Fibroblast of upper back skin (primary cell): ENCODE measurements around the gene PRKN.
"Not testable (repeated sequence)": the region's sequence is repeated elsewhere in the genome, so short reads cannot be mapped to it uniquely, and the experiment has no call there.

Experiments used
- DNase-seq: peaks from one replicate; pipeline ENCODE4 v3.0.0-alpha.2; 2013

Gene PRKN

DNA sequence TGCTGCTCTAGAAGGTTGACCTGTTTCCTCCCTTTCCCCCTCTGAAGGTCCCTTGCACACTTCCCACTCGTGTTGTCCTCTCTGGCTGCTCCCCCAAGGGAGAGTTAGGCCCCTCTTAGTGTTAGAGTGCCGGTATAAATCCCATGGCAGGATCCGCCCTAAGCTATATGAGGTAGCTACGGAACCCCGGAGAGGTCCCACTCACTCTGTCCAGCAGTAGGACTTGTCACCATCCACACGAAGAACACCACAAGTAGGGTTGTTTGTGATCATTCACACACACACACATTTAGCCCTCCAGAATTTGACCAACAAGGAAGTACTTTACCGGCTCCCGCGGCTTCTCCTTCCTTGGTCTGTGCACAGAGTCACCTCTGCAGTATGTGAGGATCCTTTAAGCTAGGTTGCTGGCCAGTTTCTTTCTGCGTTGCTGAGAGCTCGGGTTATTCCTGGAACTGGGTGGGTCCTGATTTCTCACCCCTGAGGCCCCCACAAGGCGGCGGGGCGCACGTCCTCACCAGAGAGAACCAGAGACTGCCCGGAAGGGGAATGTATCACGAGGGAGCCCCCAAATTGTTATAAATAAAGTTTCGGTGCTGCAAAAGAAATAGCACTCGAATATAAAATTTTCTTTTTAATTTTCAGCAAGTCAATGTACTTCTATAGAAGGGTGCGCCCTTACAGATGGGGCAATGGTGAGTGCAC is 1412.9 kb downstream of the PRKN start:
- not testable (repeated sequence) for DNase-seq

DNA sequence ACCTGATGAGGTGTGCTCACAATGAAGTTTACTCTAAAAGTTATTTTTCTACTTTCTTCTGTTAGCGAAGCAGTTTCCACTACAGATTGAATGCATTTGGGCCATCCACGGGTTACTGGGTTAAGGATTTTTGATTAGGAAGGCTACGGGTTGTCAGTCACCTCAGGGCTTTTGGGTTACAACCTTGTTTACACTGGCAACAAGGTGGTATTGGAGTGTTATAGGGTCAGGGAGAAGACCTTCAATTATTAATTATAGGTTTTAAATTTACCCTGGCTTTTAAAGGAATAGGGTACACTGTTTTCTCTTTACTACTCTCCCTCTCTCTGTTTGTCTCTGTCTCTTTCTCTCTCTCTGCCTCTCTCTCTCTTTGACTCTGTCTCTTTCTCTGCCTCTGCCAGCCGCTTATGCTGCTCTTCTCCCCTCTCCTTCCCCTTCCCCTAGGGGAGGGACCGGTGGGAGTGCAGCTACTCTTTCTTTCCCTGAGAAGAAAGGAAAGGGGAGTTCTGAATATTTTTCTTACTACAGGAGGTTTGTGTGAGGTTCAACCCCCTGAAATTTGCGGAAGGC is 1413.5 kb downstream of the PRKN start:
- DNase-seq: no peak

DNA sequence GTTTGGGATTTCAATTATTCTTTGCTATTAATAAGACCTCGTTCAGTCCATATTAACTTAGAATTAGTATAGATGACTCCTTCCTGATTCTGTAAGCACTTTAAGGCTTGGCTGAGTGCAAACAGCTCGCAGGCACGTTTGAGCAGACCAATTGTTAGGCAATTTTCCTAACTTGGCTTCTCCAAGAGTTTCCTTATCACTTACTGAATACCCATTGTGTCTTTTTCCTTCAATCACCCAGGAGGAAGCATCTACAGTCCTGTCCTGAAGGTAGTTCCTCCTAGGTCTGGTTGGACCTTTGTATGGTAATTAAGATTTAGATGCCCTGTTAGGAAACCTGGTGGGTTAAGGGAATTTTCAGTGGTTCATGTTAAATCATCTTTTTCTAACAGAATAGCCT is 1414.1 kb downstream of the PRKN start:
- not testable (repeated sequence) for DNase-seq

DNA sequence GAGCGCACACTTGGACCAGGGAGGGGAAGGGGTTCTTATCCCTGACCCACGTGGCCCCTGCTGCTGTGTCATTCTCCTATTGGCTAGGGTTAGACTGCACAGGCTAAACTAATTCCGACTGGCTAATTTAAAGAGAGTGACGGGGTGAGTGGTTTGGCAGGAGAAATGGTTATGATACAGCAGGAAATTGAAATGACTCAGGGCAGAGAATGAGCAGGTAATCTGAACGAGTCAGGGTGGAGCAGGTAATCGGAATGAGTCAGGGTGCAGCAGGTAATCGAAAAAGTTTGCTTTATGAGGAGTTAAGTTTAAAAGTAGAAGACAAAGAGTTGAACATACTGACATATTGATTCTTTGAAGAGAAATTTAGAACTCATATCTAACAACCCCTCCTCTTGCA is 1417.8 kb downstream of the PRKN start:
- DNase-seq: not testable (repeated sequence)

DNA sequence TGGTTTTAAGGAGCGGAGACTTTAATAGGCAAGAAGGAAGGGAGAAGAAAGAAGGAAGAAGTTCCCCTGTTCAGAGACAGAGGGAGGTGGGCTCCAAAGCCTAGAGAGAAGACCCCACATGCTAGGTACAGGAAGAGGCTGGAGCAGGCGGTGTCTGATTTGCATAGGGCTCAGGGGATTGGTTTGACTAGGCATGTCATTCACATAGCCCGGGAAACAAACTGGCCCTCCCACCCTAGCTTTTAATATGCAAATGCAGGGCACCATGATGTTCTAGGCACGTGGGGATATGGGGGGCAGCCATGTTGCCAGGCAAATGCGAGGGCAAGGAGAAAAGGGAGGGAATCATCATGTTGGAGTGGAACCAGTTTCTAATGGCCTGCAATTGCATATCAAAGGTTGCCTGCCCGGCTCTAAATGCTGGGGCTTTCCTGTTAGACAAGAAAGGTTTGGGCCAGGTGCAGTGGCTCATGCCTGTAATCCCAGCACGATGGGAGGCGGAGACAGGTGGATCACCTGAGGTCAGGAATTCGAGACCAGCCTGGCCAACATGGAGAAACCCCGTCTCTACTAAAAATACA is 1419.4 kb downstream of the PRKN start:
- no peak for DNase-seq

DNA sequence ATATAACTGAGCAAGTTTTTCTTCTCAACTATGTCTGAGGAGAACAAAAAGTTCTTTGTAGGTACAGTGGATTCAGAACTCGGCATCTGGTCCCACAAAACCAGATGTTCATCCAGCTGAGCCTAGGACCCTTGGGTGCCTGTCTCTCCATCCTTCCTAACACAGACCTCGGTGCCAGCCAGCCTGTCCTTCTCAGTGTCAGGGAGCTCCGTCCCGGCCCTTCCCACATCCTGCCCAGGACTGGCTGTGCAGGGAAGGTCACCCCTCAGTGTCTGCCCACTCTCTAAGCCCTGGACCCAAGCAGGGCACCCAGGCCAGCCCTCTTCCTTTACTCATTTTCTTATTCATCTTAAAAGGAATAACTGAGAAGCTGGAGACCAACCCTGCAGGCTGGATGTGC is 1421.7 kb downstream of the PRKN start:
- DNase-seq: no peak

DNA sequence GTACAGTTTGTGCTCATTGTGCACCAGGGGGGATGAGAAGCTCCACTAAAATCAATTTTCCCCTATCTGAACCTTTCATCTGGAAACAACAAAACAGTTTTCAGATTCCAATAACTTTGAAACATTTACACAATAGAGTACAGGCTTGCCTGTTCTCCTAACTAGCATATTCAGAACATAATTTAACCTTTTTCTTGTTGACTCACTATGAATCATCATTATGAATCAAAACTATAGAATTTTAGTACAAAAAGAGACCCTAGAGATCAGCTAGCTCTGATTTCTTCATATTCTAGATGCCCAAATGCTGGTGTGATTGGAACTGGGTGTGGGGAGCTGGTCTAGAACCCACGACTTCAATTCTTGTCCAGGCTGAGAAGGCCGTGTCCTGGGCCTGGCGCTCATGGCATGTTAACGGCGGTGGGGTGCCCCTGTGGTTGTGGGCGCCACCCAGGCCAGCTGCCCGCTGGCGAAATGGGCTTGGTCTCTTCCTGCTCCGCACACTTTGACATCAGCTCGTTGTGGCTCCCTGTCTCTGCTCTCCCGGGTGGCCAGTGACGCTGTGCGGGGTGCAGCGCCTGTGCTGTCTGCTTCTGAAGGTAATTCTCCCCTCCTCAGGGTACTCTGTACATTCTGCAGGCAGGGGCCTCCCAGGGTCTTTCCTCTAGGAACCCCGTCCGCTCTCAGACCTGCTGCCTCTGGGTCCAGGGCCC is 1423.8 kb downstream of the PRKN start:
- peak; percentile 51 for DNase-seq

DNA sequence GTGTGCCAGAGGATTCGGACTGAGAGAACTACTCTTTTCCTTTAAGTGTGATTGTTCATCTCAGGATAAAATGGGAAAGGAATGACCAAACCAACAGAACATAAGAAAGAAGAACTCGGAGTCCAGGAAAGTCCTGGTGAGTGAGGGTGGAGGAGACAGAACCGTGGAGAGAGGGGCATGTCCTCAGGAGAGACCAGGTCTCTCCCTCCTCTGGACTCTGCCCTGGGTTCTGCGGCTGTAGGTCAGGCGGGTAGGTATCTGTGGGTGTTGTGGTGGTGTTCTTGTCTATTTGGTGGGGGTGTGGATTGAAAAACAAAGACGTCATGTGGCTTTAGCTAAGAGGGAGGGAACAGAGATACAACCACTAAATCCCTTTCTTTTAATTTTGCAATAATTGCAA is 1424.6 kb downstream of the PRKN start:
- no peak for DNase-seq

DNA sequence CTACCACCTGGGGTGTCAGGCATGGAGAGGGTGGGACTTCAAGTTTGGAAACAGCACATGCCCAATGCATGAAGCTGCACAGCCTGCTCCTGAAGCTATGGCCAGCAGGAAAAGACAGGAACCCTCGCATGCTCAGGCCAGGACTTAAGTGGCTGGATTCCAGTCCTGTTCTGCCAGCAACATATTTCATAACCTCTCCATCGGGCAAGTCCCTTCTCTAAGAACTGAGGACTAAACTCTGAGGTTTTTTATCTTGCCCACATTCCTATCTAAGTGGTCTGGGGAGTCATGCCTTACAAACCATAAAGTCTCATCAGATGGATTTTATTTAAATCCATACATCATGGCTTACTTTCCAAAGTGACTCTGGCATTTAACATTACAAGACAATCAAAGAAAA is 1426.2 kb downstream of the PRKN start:
- peak; percentile 80 for DNase-seq

DNA sequence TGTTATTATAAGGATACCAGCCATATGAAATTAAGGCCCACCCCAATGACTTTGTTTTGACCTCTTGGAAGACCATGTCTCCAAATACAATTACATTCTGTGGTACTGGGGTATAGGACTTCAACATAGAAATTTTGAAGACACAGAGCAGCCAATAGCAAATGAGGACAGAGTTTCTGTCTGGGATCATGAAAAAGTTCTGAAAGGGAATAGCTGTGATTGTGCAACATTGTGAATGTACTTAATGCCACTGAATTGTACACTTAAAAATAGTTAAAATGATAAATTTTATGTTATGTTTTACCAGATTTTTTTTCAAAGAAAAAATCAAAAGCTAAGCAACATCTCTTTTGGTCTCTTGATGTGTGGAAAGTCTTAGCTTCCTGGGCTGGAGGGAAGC is 1426.7 kb downstream of the PRKN start:
- no peak for DNase-seq

DNA sequence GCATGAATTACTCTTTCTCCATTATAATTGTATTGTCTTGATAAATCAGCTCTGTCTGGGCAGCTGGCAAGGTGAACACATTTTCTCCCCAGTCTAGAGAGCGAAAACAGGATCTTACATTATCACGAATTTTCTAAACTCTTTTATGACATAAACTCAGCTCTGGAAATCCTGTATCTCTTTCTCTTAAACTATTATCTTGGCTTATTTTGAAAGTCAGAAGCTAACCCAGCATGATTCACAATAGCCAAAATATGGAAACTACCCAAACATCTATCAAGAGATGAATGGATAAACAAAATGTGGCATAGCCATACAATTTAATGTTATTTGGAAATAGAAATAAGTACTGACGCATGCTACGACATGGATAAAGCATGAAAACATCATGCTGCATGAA is 1427.8 kb downstream of the PRKN start:
- no peak for DNase-seq
